HG02763 (cell line): ENCODE measurements around the gene OS9.
"Not testable (repeated sequence)": the region's sequence is repeated elsewhere in the genome, so short reads cannot be mapped to it uniquely, and the experiment has no call there.

ENCODE experiments used
- ATAC-seq: cut with Tn5 transposase; IDR thresholded peaks from one replicate; pipeline ENCODE4 v1.9.1; 2021; ENCODE audit warnings: mild to moderate bottlenecking, moderate library complexity; ENCODE audit not compliant: unreplicated experiment

The OS9 gene

DNA sequence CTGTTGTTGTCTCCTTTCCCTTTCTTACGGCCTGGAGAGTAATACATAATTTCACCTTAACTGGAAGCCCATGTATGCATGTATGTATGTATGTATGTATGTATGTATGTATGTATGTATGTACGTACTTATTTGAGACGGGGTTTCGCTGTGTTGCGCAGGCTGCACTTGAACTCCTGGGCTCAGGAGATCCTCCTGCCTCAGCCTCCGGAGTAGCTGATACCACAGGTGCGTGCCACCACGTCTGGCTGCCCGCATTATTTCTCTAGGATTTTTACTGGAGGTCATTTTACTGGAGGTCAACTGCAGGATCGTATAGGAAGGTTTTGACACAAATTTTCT, 644 bp upstream of the OS9 start:
- no peak for ATAC-seq

GRCh38 chr12:57694459-57695019, 607 bp downstream of the OS9 start:
- ATAC-seq, result no peak

DNA sequence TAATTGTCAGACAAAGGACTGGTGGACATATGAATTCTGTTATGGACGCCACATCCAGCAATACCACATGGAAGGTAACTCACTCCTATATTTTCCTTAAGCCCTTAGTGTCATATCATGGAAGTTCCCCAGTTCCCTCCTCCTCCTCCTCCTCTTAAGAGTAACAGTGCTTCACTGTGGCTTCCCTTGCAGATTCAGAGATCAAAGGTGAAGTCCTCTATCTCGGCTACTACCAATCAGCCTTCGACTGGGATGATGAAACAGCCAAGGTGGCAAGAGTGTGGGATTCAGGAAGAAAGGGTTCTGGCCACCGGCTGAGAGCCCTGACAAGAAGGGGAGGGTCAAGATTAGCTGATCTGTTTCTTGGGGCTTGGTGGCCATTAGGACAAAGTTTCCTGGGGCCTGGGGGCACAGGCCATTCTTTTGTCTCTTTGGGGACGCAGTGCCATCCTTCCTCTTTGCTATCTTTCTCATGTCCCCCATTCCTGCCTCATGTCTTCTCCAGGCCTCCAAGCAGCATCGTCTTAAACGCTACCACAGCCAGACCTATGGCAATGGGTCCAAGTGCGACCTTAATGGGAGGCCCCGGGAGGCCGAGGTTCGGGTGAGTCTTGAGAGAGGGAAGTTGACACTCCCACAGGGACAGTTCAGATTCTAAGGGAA, 2.0 kb downstream of the OS9 start:
- no peak for ATAC-seq

GRCh38 chr12:57697076-57697475, 3.1 kb downstream of the OS9 start:
- ATAC-seq, result no peak

DNA sequence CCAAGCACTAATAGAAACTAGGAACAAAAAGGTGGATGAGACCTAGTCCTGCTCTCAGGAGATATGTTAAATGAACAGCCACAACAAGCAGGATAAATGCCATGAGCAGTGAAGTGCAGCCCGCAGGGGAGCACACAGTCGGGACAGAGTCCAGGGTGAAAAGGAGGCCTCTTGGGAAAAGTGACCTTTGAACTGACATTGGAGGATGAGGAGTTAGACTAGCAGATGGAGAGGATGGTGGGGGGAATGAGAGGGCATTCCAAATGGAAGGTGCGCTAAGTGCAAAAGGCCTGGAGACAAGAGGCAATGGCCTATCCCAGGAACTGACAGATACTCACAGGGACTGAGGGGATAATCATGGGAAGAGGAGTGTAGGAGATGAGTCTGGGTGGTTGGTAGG, 4.5 kb downstream of the OS9 start:
- no peak for ATAC-seq

DNA sequence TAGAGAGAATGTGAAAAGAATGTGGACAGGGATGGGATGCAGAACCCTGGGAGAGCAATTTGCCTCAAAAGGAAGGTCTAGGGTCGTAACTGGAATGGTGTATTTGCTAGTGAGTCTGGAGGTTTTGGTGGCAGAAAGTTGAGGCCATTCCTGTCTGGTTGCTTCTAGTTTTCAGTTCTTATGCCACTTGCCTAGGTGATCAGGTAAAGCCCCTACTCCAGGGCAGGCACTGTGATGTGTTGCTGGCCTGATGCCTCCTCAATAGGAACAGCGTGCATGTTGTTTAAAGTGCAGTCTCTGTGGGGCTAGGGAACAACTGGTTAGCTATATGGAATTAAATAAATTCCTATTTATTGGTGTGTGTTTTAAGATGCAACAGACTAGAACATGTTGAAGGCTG, 6.4 kb downstream of the OS9 start:
- no peak for ATAC-seq

GRCh38 chr12:57707250-57707649, 13.3 kb downstream of the OS9 start:
- no peak for ATAC-seq

DNA sequence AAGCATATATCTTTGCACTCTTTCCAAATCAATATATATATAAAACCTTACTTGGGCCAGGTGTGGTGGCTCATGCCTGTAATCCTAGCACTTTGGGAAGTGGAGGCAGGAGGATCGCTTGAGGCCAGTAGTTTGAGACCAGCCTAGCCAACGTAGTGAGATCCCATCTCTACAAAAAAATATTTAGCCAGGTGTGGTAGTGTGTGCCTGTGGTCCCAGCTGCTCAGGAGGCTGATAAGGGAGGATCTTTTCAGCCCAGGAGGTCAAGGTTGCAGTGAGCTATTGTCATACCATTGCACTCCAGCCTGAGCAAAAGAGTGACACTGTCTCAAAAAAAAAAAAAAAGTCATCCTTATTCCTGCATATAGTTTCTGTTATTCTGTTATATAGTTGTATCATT, 14.4 kb downstream of the OS9 start:
- ATAC-seq, result no peak

DNA sequence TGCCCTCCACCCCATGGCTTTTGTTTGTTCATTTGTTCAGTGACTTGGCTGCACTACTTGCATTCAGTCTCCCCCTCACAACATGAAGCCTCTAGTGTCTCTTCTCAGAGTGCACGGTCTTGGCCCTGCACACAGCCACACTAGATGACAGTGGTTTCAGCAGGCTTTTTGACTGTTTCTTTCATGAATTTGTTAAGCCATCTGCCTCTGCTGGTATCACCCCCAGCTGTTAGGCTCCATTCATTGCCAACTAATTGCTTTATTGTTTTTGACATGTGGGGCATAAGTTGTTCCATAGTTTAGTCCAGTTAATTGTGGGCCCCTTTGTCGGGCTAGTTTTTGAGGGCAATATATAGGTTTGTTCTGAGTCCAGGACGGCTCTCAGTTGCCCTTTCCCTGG, 18.8 kb downstream of the OS9 start:
- no peak for ATAC-seq

DNA sequence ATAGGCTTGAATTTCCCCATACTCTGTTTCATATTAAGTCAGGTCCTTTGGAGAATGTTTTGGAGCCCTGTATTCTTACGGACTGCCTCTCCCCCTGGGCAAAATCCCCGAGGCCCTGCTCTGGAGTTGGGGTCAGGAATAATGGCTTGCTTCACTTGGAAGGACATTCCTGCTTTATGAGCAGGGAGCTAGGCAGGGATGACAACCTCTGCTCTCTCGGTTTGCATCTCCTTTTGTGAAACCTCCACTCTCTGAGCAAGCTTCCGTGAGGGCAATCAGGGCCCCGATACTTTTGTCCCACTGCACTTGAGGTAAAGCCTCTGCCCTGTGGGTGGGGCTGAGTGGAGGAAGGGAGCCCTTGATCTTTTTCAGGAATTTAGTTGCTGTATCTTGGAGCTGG, 19.3 kb downstream of the OS9 start:
- ATAC-seq, result no peak

- ATAC-seq, result not testable (repeated sequence)
These were observed 21.3 kb downstream of the OS9 start for GRCh38 chr12:57715036-57715748.

- no peak for ATAC-seq
These were observed 21.9 kb downstream of the OS9 start for GRCh38 chr12:57715786-57716185.

- ATAC-seq, result no peak
These were observed 22.4 kb downstream of the OS9 start for GRCh38 chr12:57716305-57716704.

GRCh38 chr12:57717131-57717530, 23.2 kb downstream of the OS9 start:
- no peak for ATAC-seq

GRCh38 chr12:57717846-57718640, 24.1 kb downstream of the OS9 start:
- no peak for ATAC-seq

- ATAC-seq, result no peak
These were observed 25.0 kb downstream of the OS9 start for GRCh38 chr12:57718641-57719528.

DNA sequence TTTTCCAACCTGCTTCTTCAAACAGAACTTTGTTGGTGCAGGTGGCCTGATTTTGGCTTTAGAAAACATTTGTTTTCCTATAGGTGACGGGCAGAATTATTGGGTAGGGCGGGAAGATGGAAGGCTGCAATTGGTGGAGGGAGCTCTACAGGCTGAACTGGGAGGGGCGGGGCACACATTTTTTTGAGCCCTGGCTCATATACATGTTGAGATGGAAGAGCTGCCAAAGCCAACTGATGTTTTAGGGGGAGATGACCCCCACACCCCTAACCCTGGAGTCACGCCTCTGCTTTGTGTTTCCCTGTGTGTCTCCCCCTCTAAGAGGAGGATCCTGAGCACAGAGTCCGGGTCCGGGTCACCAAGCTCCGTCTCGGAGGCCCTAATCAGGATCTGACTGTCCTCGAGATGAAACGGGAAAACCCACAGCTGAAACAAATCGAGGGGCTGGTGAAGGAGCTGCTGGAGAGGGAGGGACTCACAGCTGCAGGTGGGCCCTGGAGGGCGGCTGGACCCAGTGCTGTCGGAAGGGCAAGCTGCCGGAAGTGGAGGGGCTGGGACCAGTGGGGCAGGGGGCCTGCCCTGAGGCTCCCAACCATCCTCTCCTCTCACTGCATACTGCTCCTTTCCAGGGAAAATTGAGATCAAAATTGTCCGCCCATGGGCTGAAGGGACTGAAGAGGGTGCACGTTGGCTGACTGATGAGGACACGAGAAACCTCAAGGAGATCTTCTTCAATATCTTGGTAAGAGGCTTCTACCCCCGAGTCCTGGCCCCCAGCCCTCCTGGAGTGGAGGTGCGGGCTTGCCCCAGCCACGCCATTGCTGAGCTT, 26.1 kb downstream of the OS9 start:
- no peak for ATAC-seq

GRCh38 chr12:57720606-57721595, 27.0 kb downstream of the OS9 start:
- ATAC-seq, result no peak
